BLaER1 treated with 17β-estradiol and CSF1 and Interleukin-3, amounts not matched to agents 10 nM and 100 nM (cell line): ENCODE measurements around the gene DPP6.

Experiments
- H3K27ac ChIP-seq, 11 experiments: shearing (Covaris generic); formaldehyde crosslinking; 2 replicates each; pipeline ENCODE4 v1.8.1; 2022
- H3K27me3 ChIP-seq, 11 experiments: shearing (Covaris generic); formaldehyde crosslinking; 2 replicates each; pipeline ENCODE4 v1.8.1; 2022
- H3K36me3 ChIP-seq, 11 experiments: shearing (Covaris generic); formaldehyde crosslinking; 2 replicates each; pipeline ENCODE4 v1.8.1; 2022
- H3K4me1 ChIP-seq, 10 experiments: shearing (Covaris generic); formaldehyde crosslinking; 2 replicates each; pipeline ENCODE4 v1.8.1; 2022
- H3K4me2 ChIP-seq, 11 experiments: shearing (Covaris generic); formaldehyde crosslinking; 2 replicates each; pipeline ENCODE4 v1.8.1; 2022
- H3K4me3 ChIP-seq, 10 experiments: shearing (Covaris generic); formaldehyde crosslinking; 2 replicates each; pipeline ENCODE4 v1.8.1; 2022
- H3K9ac ChIP-seq, 11 experiments: shearing (Covaris generic); formaldehyde crosslinking; 2 replicates each; pipeline ENCODE4 v1.8.1; 2022
- H3K9me3 ChIP-seq, 11 experiments: shearing (Covaris generic); formaldehyde crosslinking; replicated peaks in 1 of 11; 2 replicates each; pipeline ENCODE4 v1.8.1; 2022
- H4K20me1 ChIP-seq, 11 experiments: shearing (Covaris generic); formaldehyde crosslinking; 2 replicates each; pipeline ENCODE4 v1.8.1; 2022
- Cebpa-rat ChIP-seq, 11 experiments: shearing (Covaris generic); IDR thresholded peaks; 2 replicates each; pipeline ENCODE4 v1.8.1; 2022

DPP6 gene

GRCh38 chr7:154426778-154427177 lies 374.6 kb downstream of the DPP6 start:
- Histone ChIP-seq H3K9ac (no peak overlapping the region), H3K4me2 (no peak overlapping the region), H3K36me3 (no peaks in the 10 kb centered on the region), H3K9me3 (no peaks in the 10 kb centered on the region), H3K4me1 (no peaks in the 10 kb centered on the region), H4K20me1 (no peaks in the 10 kb centered on the region), H3K27ac (no peak overlapping the region), H3K4me3 (no peak overlapping the region), H3K27me3 (no peaks in the 10 kb centered on the region)
- no peak for TF ChIP-seq Cebpa-rat (IDR thresholded peaks at IDR 0.05)

- Histone ChIP-seq H3K9ac (no peak overlapping the region), H3K9me3 (no peaks in the 10 kb centered on the region)
These were observed 375.3 kb downstream of the DPP6 start for GRCh38 chr7:154427533-154427932.

GRCh38 chr7:154429666-154430404 lies 377.6 kb downstream of the DPP6 start:
- H3K4me1 ChIP-seq, result 0 out of 20 replicates have a peak, but pooled peaks cover 0 to 4% (median 0%) of the 10 kb centered on the region in 10 experiments
- no peak for TF ChIP-seq Cebpa-rat (IDR thresholded peaks at IDR 0.05)
- H3K27ac ChIP-seq, result no peak overlapping the region
- no peaks in the 10 kb centered on the region for H3K9me3 ChIP-seq
- H3K36me3 ChIP-seq, result no peaks in the 10 kb centered on the region
- no peak overlapping the region for H3K9ac ChIP-seq
- H3K27me3 ChIP-seq, result no peaks in the 10 kb centered on the region
- H4K20me1 ChIP-seq, result no peaks in the 10 kb centered on the region
- H3K4me2 ChIP-seq, result no peak overlapping the region
- no peak overlapping the region for H3K4me3 ChIP-seq

More at GRCh38 chr7:154427533-154427932, 375.3 kb downstream of the DPP6 start:
- Histone ChIP-seq H3K4me3 (no peak overlapping the region), H3K27me3 (no peaks in the 10 kb centered on the region), H3K36me3 (no peaks in the 10 kb centered on the region), H3K4me2 (no peak overlapping the region), H3K4me1 (no peaks in the 10 kb centered on the region), H3K27ac (no peak overlapping the region), H4K20me1 (no peaks in the 10 kb centered on the region)
- TF ChIP-seq Cebpa-rat (IDR thresholded peaks at IDR 0.05), result no peak

- no peaks in the 10 kb centered on the region for H3K27me3 ChIP-seq
- no peak overlapping the region for H3K4me3 ChIP-seq
- H3K27ac ChIP-seq, result no peak overlapping the region
- TF ChIP-seq Cebpa-rat (IDR thresholded peaks at IDR 0.05), result no peak
- H3K36me3 ChIP-seq, result no peaks in the 10 kb centered on the region
- no peaks in the 10 kb centered on the region for H3K9me3 ChIP-seq
- H3K4me2 ChIP-seq, result no peak overlapping the region
- 0 out of 20 replicates have a peak, but pooled peaks cover 0 to 4% (median 0%) of the 10 kb centered on the region in 10 experiments for H3K4me1 ChIP-seq
- H3K9ac ChIP-seq, result no peak overlapping the region
- no peaks in the 10 kb centered on the region for H4K20me1 ChIP-seq
These were observed 378.4 kb downstream of the DPP6 start for GRCh38 chr7:154430640-154431039.

- Histone ChIP-seq H3K36me3 (no peaks in the 10 kb centered on the region), H3K9me3 (no peaks in the 10 kb centered on the region), H3K9ac (no peak overlapping the region), H3K27me3 (no peaks in the 10 kb centered on the region), H3K4me2 (no peak overlapping the region), H3K4me3 (no peak overlapping the region), H4K20me1 (no peaks in the 10 kb centered on the region), H3K27ac (no peak overlapping the region), H3K4me1 (0 out of 20 replicates have a peak, but pooled peaks cover 0 to 4% (median 0%) of the 10 kb centered on the region in 10 experiments)
- TF ChIP-seq Cebpa-rat (IDR thresholded peaks at IDR 0.05), result no peak
These were observed 378.8 kb downstream of the DPP6 start for GRCh38 chr7:154431045-154431444.

GRCh38 chr7:154433632-154434598 lies 381.7 kb downstream of the DPP6 start:
- no peaks in the 10 kb centered on the region for H3K27me3 ChIP-seq
- no peak overlapping the region for H3K27ac ChIP-seq
- TF ChIP-seq Cebpa-rat (IDR thresholded peaks at IDR 0.05), result no peak
- H3K36me3 ChIP-seq, result no peaks in the 10 kb centered on the region
- H4K20me1 ChIP-seq, result no peaks in the 10 kb centered on the region
- H3K4me3 ChIP-seq, result no peak overlapping the region
- no peak overlapping the region for H3K4me2 ChIP-seq
- no peaks in the 10 kb centered on the region for H3K9me3 ChIP-seq
- 0 out of 20 replicates have a peak, but pooled peaks cover 0 to 4% (median 0%) of the 10 kb centered on the region in 10 experiments for H3K4me1 ChIP-seq
- no peak overlapping the region for H3K9ac ChIP-seq

GRCh38 chr7:154436560-154436959 lies 384.4 kb downstream of the DPP6 start:
- Histone ChIP-seq H3K36me3 (no peaks in the 10 kb centered on the region), H3K4me3 (no peak overlapping the region), H3K27me3 (no peaks in the 10 kb centered on the region), H3K4me2 (no peak overlapping the region), H3K9me3 (no peaks in the 10 kb centered on the region), H3K9ac (no peak overlapping the region), H3K4me1 (0 out of 20 replicates have a peak, but pooled peaks cover 0 to 4% (median 0%) of the 10 kb centered on the region in 10 experiments), H4K20me1 (no peaks in the 10 kb centered on the region), H3K27ac (no peak overlapping the region)
- peak in 1 of 11 experiments; percentile 38; a peak in 1 of 22 replicates for TF ChIP-seq Cebpa-rat (IDR thresholded peaks at IDR 0.05)

- H3K27me3 ChIP-seq, result no peaks in the 10 kb centered on the region
These were observed 385.0 kb downstream of the DPP6 start for GRCh38 chr7:154437234-154437633.

More at GRCh38 chr7:154437234-154437633, 385.0 kb downstream of the DPP6 start:
- TF ChIP-seq Cebpa-rat (IDR thresholded peaks at IDR 0.05), result no peak
- no peaks in the 10 kb centered on the region for H3K36me3 ChIP-seq
- no peak overlapping the region for H3K4me2 ChIP-seq
- no peaks in the 10 kb centered on the region for H3K9me3 ChIP-seq
- H3K27ac ChIP-seq, result no peak overlapping the region
- no peak overlapping the region for H3K4me3 ChIP-seq
- H4K20me1 ChIP-seq, result no peaks in the 10 kb centered on the region
- 0 out of 20 replicates have a peak, but pooled peaks cover 0 to 4% (median 0%) of the 10 kb centered on the region in 10 experiments for H3K4me1 ChIP-seq
- no peak overlapping the region for H3K9ac ChIP-seq
